Psoas muscle (tissue), 8 donors: ENCODE data around the gene PIGQ. TPM values are rescaled to one million over a fixed set of nuclear protein-coding genes. Genes with fewer than 3 reads are reported as not detected.

ENCODE experiments used
- ATAC-seq, 4 donors: fragments of 200-7000 bp; cut with Tn5 transposase; one replicate each; pipeline ENCODE4 v1.9.1; 2020; ENCODE audit warnings: moderate library complexity in 3 of 4, mild to moderate bottlenecking in 2 of 4
- DNase-seq, 2 donors: peaks; one replicate each; pipeline ENCODE4 v3.0.0-alpha.2; 2020
- H3K27ac ChIP-seq: fragments of 200-600 bp; one replicate; pipeline ENCODE4 v1.8.0; 2022
- H3K27me3 ChIP-seq, 3 donors: fragments of 200-600 bp in 1 of 3; one replicate each; pipeline versions ENCODE4 v1.6.1 to v1.8.0; 2013 to 2022; ENCODE audit warnings: low read length in 2 of 3, mild to moderate bottlenecking in 2 of 3, moderate library complexity in 1 of 3; ENCODE audit not compliant: insufficient read depth in 3 of 3
- H3K36me3 ChIP-seq, 2 donors: fragments of 200-600 bp in 1 of 2; one replicate each; pipeline versions ENCODE4 v1.6.1 to v1.8.0; 2013 to 2022; ENCODE audit warnings: low read depth in 1 of 2, mild to moderate bottlenecking in 1 of 2, moderate library complexity in 1 of 2; ENCODE audit not compliant: insufficient read depth in 1 of 2
- H3K4me1 ChIP-seq: fragments of 200-600 bp; one replicate; pipeline ENCODE4 v1.8.0; 2022
- H3K4me3 ChIP-seq: fragments of 200-600 bp; one replicate; pipeline ENCODE4 v1.8.0; 2022; ENCODE audit warnings: mild to moderate bottlenecking
- H3K9me3 ChIP-seq: fragments of 200-600 bp; one replicate; pipeline ENCODE4 v1.8.0; 2022
- CTCF ChIP-seq: fragments of 200-600 bp; IDR thresholded peaks from one replicate; pipeline ENCODE4 v1.8.0; 2022; ENCODE audit warnings: antibody characterized with exemption
- WGBS, 3 donors: extraction: QIAGEN DNeasy Blood & Tissue Kit; methylation state at CpG; one replicate each; pipeline versions ENCODE4 v1.1.6 to v1.1.7; 2013; 5-methylcytosine and 5-hydroxymethylcytosine counted together
- intact Hi-C, 2 donors: fragments of 100-400 bp; cut with DNase I; formaldehyde crosslinking; loops; one replicate each; pipeline versions ENCODE4 v1.11.0 to v1.14.2; 2022
- polyA plus RNA-seq, 3 donors: library from polyadenylated mRNA; stranded (reverse); fragments of 200-250 nt; gene quantifications; one replicate each; pipeline ENCODE4 v1.2.3, GENCODE V29; 2013
- total RNA-seq, 4 donors: library from RNA; stranded (reverse); fragmentation: NEBNext Ultra II Directional in 2 of 4; extraction: Animal tissue kit (Norgen Biotek cat#: 25700) in 2 of 4; gene quantifications; one replicate each; pipeline versions ENCODE4 v1.2.1 to v1.2.4, GENCODE V29; 2021 to 2023
- donor health status: healthy with polysubstance abuse.
- donor health status: DM: no; HTN: no; CAD: no; lungs with moderate emphysema.
- donor health status: Bipolar disorder and iron deficiency.
- donor health status: healthy.
- donor health status: DM: yes; HTN: yes; CAD: no.
- donor health status: DM: no; HTN: no; CAD: no.
- donor health status: DM: no; HTN: no; CAD: no.
- donor health status: DM: yes; HTN: yes; CAD: no.

PIGQ gene
- total and polyA plus RNA-seq, 7 donors = 18.3 to 39.9 (median 26.3) TPM

GRCh38 chr16:588889-589657 is 19.3 kb downstream of the PIGQ start:
- intact Hi-C loops = no loop called here
- H3K36me3 ChIP-seq = no peaks in the 10 kb centered on the region
- ATAC-seq (peak; percentile 78 to 84 (median 81)), DNase-seq (peak; percentile 98 to 99)
- H3K27ac ChIP-seq = peak overlapping the region; percentile 97
- no peak for TF ChIP-seq CTCF
- peak overlapping the region; percentile 86 for H3K4me3 ChIP-seq
- no peaks in the 10 kb centered on the region for H3K27me3 ChIP-seq
- H3K9me3 ChIP-seq = no peaks in the 10 kb centered on the region
- WGBS, 3 donors = 1% methylated on average over 76 to 107 of the region's 107 CpGs
- H3K4me1 ChIP-seq = peaks cover 58% of the 10 kb centered on the region

- intact Hi-C loops = loop anchor here (5.0 kb wide), 2 partner anchors 38 to 43 kb away; partner anchors contain the start of gene WFIKKN1 (in 1 of the 2)
- WGBS, 3 donors = 1 to 2% (median 1%) methylated on average over 18 to 67 of the region's 67 CpGs
- peaks cover 63% of the 10 kb centered on the region for H3K4me1 ChIP-seq
These were observed 20.0 kb downstream of the PIGQ start, which contains the start of gene RAB40C for GRCh38 chr16:589658-590187. Gene RAB40C, plus strand, starts transcription at chr16:590066. Its CDS starts 226 bp downstream, at chr16:590292.

GRCh38 chr16:590188-590814 is 20.5 kb downstream of the PIGQ start:
- no peaks in the 10 kb centered on the region for H3K27me3 ChIP-seq
- 0 to 1% (median 1%) methylated on average over 45 to 71 of the region's 71 CpGs for WGBS, 3 donors
- DNase-seq (peak; percentile 44 to 75), ATAC-seq (no peak)
- peak overlapping the region; percentile 95 for H3K27ac ChIP-seq
- H3K4me3 ChIP-seq = peak overlapping the region; percentile 96
- H3K9me3 ChIP-seq = no peaks in the 10 kb centered on the region
- peaks cover 68% of the 10 kb centered on the region for H3K4me1 ChIP-seq
- TF ChIP-seq CTCF = peak; percentile 4
- intact Hi-C loops = loop anchor here (5.0 kb wide), 2 partner anchors 37 to 42 kb away; partner anchors contain the start of gene WFIKKN1 (in 1 of the 2)
- H3K36me3 ChIP-seq = peaks cover 0 to 4% of the 10 kb centered on the region in 2 donors

More at GRCh38 chr16:589658-590187, 20.0 kb downstream of the PIGQ start, which contains the start of gene RAB40C:
- Histone ChIP-seq H3K4me3 (peak within 1 kb of the TSS; percentile 96), H3K9me3 (no peaks in the 10 kb centered on the region), H3K27ac (peak within 1 kb of the TSS; percentile 97), H3K27me3 (no peaks in the 10 kb centered on the region), H3K36me3 (peaks cover 0 to 4% of the 10 kb centered on the region in 2 donors)
- no peak for TF ChIP-seq CTCF
- ATAC-seq (peak; percentile 81 to 88 (median 82)), DNase-seq (peak; percentile 99 to 100)

GRCh38 chr16:590815-591200 is 21.0 kb downstream of the PIGQ start:
- no peak for TF ChIP-seq CTCF
- intact Hi-C loops = loop anchor here (5.0 kb wide), 2 partner anchors 36 to 41 kb away; partner anchors contain the start of gene WFIKKN1 (in 1 of the 2)
- peaks cover 0 to 4% of the 10 kb centered on the region in 2 donors for H3K36me3 ChIP-seq
- H3K4me1 ChIP-seq = peaks cover 68% of the 10 kb centered on the region
- peak overlapping the region; percentile 95 for H3K27ac ChIP-seq
- H3K4me3 ChIP-seq = peak overlapping the region; percentile 96
- no peaks in the 10 kb centered on the region for H3K9me3 ChIP-seq
- no peaks in the 10 kb centered on the region for H3K27me3 ChIP-seq
- ATAC-seq (no peak), DNase-seq (no peak)
- WGBS, 3 donors = 30 to 37% (median 32%) methylated on average over 10 of the region's 10 CpGs
